K562 (cell line): ENCODE results near the gene CLIC1. TPM values are rescaled to one million over a fixed set of nuclear protein-coding genes. Genes with fewer than 3 reads are reported as not detected.

Experiments used
- ERF ChIP-seq: fragments of 450-650 bp; formaldehyde crosslinking; IDR thresholded peaks from 2 replicates; pipeline ENCODE4 v1.4.0; 2020; ENCODE audit warnings: mild to moderate bottlenecking, mixed read lengths
- FOXK2 ChIP-seq, 2 experiments: fragments of 450-650 bp; IDR thresholded peaks in 1 of 2; conservative IDR thresholded peaks in 1 of 2; 2 replicates each; pipeline ENCODE4 v1.6.1; 2016; ENCODE audit warnings: low read depth in 2 of 2, mild to moderate bottlenecking in 1 of 2
- HMG20A ChIP-seq: fragments of 450-650 bp; formaldehyde crosslinking; conservative IDR thresholded peaks from 2 replicates; pipeline ENCODE4 v1.4.0; 2020; ENCODE audit warnings: mild to moderate bottlenecking, mixed read lengths
- JUN ChIP-seq, 2 experiments: sonication (generic) in 1 of 2; formaldehyde crosslinking in 1 of 2; IDR thresholded peaks; 2 replicates each; pipeline versions ENCODE4 v1.6.1 to v1.8.0; 2012 to 2022; ENCODE audit warnings: borderline replicate concordance in 2 of 2, mild to moderate bottlenecking in 2 of 2, improper control_type of control experiment in 1 of 2, low read depth in 1 of 2, low read length in 1 of 2, missing genetic modification reagents in 1 of 2
- PHF21A ChIP-seq: fragments of 450-650 bp; IDR thresholded peaks from 2 replicates; pipeline ENCODE4 v1.6.1; 2017; ENCODE audit warnings: low read depth, borderline replicate concordance
- PTTG1 ChIP-seq: fragments of 450-650 bp; IDR thresholded peaks from 2 replicates; pipeline ENCODE4 v1.6.1; 2016; ENCODE audit warnings: low read depth, mild to moderate bottlenecking, missing genetic modification characterization, missing compliant biosample characterization
- RAD21 ChIP-seq, 2 experiments: fragments of 250-450 bp in 1 of 2; fragments of 450-650 bp in 1 of 2; sonication (Bioruptor Pico) in 1 of 2; formaldehyde crosslinking in 1 of 2; IDR thresholded peaks in 1 of 2; conservative IDR thresholded peaks in 1 of 2; 2 replicates each; pipeline versions ENCODE4 v1.4.0 to v1.8.0; 2020 to 2022; ENCODE audit warnings: mild to moderate bottlenecking in 2 of 2, moderate library complexity in 1 of 2
- RUNX1 ChIP-seq: sonication (generic); IDR thresholded peaks from 2 replicates; pipeline ENCODE4 v1.6.1; 2016; ENCODE audit warnings: antibody characterized with exemption, low read depth
- SIX5 ChIP-seq, 2 experiments: IDR thresholded peaks; 2 replicates each; pipeline ENCODE4 v1.6.1; 2011; ENCODE audit warnings: low read length in 2 of 2, borderline replicate concordance in 1 of 2, low read depth in 1 of 2, mild to moderate bottlenecking in 1 of 2, moderate library complexity in 1 of 2; ENCODE audit not compliant: insufficient read depth in 1 of 2
- SMAD4 ChIP-seq: fragments of 250-450 bp; sonication (Bioruptor Pico); conservative IDR thresholded peaks from 2 replicates; pipeline ENCODE4 v1.8.0; 2021; ENCODE audit warnings: inconsistent platforms, mild to moderate bottlenecking, moderate library complexity
- ZNF589 ChIP-seq: fragments of 200-800 bp; sonication (Bioruptor generic); IDR thresholded peaks from 2 replicates; pipeline ENCODE4 v1.6.1; 2016; ENCODE audit warnings: low read depth, missing genetic modification characterization, missing compliant biosample characterization
- ZNF830 ChIP-seq: fragments of 250-450 bp; sonication (Bioruptor Pico); IDR thresholded peaks from 2 replicates; pipeline ENCODE4 v1.5.0; 2021; ENCODE audit warnings: mild to moderate bottlenecking
- polyA plus RNA-seq, 8 experiments: library from polyadenylated mRNA; depleted of rRNA in 4 of 8; stranded (reverse) in 5 of 8; unstranded in 3 of 8; fragments of >200 nt; fragmentation: Nextera tagmentation in 2 of 8; fragmentation: Illumina TruSeq in 1 of 8; extraction: Ambion mirVana in 2 of 8; extraction: Trizol in 1 of 8; gene quantifications; 2 replicates each; pipeline versions ENCODE4 v1.2.1 to v1.2.3, GENCODE V29; 2011 to 2014; ENCODE audit warnings: inconsistent platforms in 1 of 8, missing spikeins in 1 of 8
- total RNA-seq, 7 experiments: library from RNA; depleted of rRNA in 6 of 7; stranded (reverse); fragments of >200 nt in 6 of 7; fragmentation: Illumina TruSeq in 2 of 7; extraction: Trizol in 2 of 7; gene quantifications; 2 replicates each; pipeline versions ENCODE4 v1.2.1 to v1.2.3, GENCODE V29; 2011 to 2021; ENCODE audit warnings: low replicate concordance in 1 of 7
- TF ChIP-seq, protein P1 (sequence below): fragments of 450-650 bp; IDR thresholded peaks from 2 replicates; pipeline ENCODE4 v1.6.1; 2018; ENCODE audit not compliant: partially characterized antibody
- TF ChIP-seq, protein P2 (sequence below): fragments of 250-450 bp; sonication (Bioruptor Pico); IDR thresholded peaks from 2 replicates; pipeline ENCODE4 v1.8.0; 2022; ENCODE audit warnings: inconsistent platforms, mild to moderate bottlenecking, moderate library complexity, borderline replicate concordance
- TF ChIP-seq, protein P3 (sequence below): sonication (generic); formaldehyde crosslinking; IDR thresholded peaks from 2 replicates; pipeline ENCODE4 v1.8.0; 2022; ENCODE audit warnings: mild to moderate bottlenecking, missing genetic modification reagents, borderline replicate concordance
- TF ChIP-seq, protein P4 (sequence below): fragments of 250-450 bp; sonication (Bioruptor Pico); IDR thresholded peaks from 2 replicates; pipeline ENCODE4 v1.5.0; 2021

CLIC1 gene
- total and polyA plus RNA-seq, 9 of the 15 experiments (the other 6 are each of a cell fraction or from before 2014, with no cell fraction given): 1,267 to 2,419 (median 1,808) TPM

DNA sequence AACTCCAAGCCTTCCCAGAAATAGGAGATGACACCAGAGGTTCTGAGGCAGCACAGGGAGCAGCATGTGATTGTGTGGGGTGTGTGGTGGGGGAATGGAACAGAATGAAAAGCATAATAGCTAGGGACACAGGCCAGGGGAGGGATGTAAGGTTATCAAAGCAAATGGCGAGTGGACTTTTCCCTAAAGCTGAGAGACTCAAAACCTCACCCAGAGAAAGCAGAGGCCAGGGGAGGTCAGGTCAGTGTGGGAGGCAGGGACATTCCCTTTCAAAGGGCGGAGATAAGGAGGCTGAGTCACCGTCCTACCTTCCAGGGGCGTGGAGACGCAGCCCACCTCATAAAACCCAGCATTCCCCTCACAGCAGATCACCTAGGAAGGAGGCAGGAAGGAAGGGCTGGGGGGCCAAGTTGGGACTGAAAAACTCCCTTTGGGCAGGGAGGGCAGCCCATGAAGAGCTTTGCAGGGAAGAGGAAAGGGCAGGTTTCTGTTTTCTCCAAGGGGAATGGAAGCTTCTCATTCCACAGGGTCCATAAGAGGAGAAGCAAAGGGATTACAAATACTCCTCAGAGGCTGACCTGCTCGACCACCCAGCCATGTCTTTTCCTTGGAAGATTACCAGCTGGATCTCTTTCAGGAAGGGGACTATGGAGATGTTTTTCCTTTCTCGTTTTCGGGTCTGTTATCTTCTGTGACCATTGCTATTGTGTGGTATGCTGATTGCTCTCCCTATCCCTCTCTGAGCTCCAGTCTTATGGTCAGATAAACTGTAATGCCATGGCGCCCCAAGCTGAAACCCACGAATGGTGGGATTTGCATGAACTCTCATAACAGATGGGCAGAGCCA, 45.9 kb downstream of the CLIC1 start (continued):
- TF ChIP-seq RAD21 (CRISPR knock-in tag; conservative IDR thresholded peaks at IDR 0.05 in 1 of 2, IDR thresholded peaks at IDR 0.05 in 1 of 2) (peak; percentile 34 to 44), HMG20A (CRISPR knock-in tag) (no peak), ERF (CRISPR knock-in tag) (no peak), ZNF589 (peak; percentile 81; the same call in 1 of the 2 replicates), SIX5 (IDR thresholded peaks at IDR 0.05; ENCODE audit: borderline replicate concordance in 1 of 2, insufficient read depth in 1 of 2, low read depth in 1 of 2, low read length in 2 of 2) (no peak), PTTG1 (no peak), SMAD4 (CRISPR knock-in tag) (peak; percentile 55), PHF21A (no peak; the same call in 1 of the 2 replicates), ZNF830 (CRISPR knock-in tag) (peak; percentile 88; the same call in 1 of the 2 replicates), FOXK2 (conservative IDR thresholded peaks at IDR 0.05 in 1 of 2, IDR thresholded peaks at IDR 0.05 in 1 of 2; ENCODE audit: low read depth in 2 of 2) (peak; percentile 15 to 49; a peak in 2 of 4 replicates), RUNX1 (peak; percentile 76), JUN (IDR thresholded peaks at IDR 0.05; ENCODE audit: borderline replicate concordance, low read depth, low read length) (peak; percentile 98), JUN (CRISPR knock-in tag; IDR thresholded peaks at IDR 0.05; ENCODE audit: borderline replicate concordance) (0 out of 2 replicates have a peak, but pooled peaks have one; percentile 46)
- TF ChIP-seq, protein P1, sequence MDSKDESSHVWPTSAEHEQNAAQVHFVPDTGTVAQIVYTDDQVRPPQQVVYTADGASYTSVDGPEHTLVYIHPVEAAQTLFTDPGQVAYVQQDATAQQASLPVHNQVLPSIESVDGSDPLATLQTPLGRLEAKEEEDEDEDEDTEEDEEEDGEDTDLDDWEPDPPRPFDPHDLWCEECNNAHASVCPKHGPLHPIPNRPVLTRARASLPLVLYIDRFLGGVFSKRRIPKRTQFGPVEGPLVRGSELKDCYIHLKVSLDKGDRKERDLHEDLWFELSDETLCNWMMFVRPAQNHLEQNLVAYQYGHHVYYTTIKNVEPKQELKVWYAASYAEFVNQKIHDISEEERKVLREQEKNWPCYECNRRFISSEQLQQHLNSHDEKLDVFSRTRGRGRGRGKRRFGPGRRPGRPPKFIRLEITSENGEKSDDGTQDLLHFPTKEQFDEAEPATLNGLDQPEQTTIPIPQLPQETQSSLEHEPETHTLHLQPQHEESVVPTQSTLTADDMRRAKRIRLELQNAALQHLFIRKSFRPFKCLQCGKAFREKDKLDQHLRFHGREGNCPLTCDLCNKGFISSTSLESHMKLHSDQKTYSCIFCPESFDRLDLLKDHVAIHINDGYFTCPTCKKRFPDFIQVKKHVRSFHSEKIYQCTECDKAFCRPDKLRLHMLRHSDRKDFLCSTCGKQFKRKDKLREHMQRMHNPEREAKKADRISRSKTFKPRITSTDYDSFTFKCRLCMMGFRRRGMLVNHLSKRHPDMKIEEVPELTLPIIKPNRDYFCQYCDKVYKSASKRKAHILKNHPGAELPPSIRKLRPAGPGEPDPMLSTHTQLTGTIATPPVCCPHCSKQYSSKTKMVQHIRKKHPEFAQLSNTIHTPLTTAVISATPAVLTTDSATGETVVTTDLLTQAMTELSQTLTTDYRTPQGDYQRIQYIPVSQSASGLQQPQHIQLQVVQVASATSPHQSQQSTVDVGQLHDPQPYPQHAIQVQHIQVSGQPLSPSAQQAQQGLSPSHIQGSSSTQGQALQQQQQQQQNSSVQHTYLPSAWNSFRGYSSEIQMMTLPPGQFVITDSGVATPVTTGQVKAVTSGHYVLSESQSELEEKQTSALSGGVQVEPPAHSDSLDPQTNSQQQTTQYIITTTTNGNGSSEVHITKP: peak; percentile 61
- TF ChIP-seq, protein P2, sequence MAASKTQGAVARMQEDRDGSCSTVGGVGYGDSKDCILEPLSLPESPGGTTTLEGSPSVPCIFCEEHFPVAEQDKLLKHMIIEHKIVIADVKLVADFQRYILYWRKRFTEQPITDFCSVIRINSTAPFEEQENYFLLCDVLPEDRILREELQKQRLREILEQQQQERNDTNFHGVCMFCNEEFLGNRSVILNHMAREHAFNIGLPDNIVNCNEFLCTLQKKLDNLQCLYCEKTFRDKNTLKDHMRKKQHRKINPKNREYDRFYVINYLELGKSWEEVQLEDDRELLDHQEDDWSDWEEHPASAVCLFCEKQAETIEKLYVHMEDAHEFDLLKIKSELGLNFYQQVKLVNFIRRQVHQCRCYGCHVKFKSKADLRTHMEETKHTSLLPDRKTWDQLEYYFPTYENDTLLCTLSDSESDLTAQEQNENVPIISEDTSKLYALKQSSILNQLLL (CRISPR knock-in tag): no peak
- TF ChIP-seq, protein P3, sequence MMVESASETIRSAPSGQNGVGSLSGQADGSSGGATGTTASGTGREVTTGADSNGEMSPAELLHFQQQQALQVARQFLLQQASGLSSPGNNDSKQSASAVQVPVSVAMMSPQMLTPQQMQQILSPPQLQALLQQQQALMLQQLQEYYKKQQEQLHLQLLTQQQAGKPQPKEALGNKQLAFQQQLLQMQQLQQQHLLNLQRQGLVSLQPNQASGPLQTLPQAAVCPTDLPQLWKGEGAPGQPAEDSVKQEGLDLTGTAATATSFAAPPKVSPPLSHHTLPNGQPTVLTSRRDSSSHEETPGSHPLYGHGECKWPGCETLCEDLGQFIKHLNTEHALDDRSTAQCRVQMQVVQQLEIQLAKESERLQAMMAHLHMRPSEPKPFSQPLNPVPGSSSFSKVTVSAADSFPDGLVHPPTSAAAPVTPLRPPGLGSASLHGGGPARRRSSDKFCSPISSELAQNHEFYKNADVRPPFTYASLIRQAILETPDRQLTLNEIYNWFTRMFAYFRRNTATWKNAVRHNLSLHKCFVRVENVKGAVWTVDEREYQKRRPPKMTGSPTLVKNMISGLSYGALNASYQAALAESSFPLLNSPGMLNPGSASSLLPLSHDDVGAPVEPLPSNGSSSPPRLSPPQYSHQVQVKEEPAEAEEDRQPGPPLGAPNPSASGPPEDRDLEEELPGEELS (CRISPR knock-in tag): peak; percentile 86; the same call in 1 of the 2 replicates
- TF ChIP-seq, protein P4, sequence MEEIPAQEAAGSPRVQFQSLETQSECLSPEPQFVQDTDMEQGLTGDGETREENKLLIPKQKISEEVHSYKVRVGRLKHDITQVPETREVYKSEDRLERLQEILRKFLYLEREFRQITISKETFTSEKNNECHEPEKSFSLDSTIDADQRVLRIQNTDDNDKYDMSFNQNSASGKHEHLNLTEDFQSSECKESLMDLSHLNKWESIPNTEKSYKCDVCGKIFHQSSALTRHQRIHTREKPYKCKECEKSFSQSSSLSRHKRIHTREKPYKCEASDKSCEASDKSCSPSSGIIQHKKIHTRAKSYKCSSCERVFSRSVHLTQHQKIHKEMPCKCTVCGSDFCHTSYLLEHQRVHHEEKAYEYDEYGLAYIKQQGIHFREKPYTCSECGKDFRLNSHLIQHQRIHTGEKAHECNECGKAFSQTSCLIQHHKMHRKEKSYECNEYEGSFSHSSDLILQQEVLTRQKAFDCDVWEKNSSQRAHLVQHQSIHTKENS (CRISPR knock-in tag): no peak
